ENCODE data around the gene ZMYND11. TPM values are rescaled to one million over a fixed set of nuclear protein-coding genes. Genes with fewer than 3 reads are reported as not detected.

Gene ZMYND11
- total RNA-seq, 1 donor from 2014 or later: 69.2 TPM

GRCh38 chr10:106740-107139, 28.5 kb upstream of the ZMYND11 start:
- no peak for TF ChIP-seq CTCF (IDR thresholded peaks at IDR 0.05; ENCODE audit: unreplicated experiment)
- peaks cover 4% of the 10 kb centered on the region for H3K9me3 Mint-ChIP-seq

GRCh38 chr10:112246-112645, 23.0 kb upstream of the ZMYND11 start:
- Mint-ChIP-seq H3K27ac (peak overlapping the region; percentile 59), H3K27me3 (ENCODE audit: low read depth) (no peaks in the 10 kb centered on the region), H3K4me3 (no peak overlapping the region), H3K9me3 (no peaks in the 10 kb centered on the region), H3K4me1 (peaks cover 8% of the 10 kb centered on the region), H3K36me3 (no peaks in the 10 kb centered on the region)
- TF ChIP-seq CTCF (IDR thresholded peaks at IDR 0.05; ENCODE audit: unreplicated experiment): no peak
- DNase-seq (ENCODE audit: low spot score in 2 of 2, unreplicated experiment in 2 of 2): no peak

More at GRCh38 chr10:106740-107139, 28.5 kb upstream of the ZMYND11 start:
- Mint-ChIP-seq H3K36me3 (no peaks in the 10 kb centered on the region), H3K27ac (no peak overlapping the region), H3K27me3 (ENCODE audit: low read depth) (no peaks in the 10 kb centered on the region), H3K4me3 (no peak overlapping the region), H3K4me1 (no peaks in the 10 kb centered on the region)
- no peak for DNase-seq (ENCODE audit: low spot score in 2 of 2, unreplicated experiment in 2 of 2)

- H3K27me3 Mint-ChIP-seq (ENCODE audit: low read depth): peaks cover 3% of the 10 kb centered on the region
- peaks cover 32% of the 10 kb centered on the region for H3K9me3 Mint-ChIP-seq
- no peak overlapping the region for H3K27ac Mint-ChIP-seq
- no peak for DNase-seq (ENCODE audit: low spot score in 2 of 2, unreplicated experiment in 2 of 2)
- no peak overlapping the region for H3K4me3 Mint-ChIP-seq
- no peak for TF ChIP-seq CTCF (IDR thresholded peaks at IDR 0.05; ENCODE audit: unreplicated experiment)
- H3K4me1 Mint-ChIP-seq: peaks cover 8% of the 10 kb centered on the region
- H3K36me3 Mint-ChIP-seq: peaks cover 4% of the 10 kb centered on the region
Observed at GRCh38 chr10:124874-125273, 10.4 kb upstream of the ZMYND11 start.

GRCh38 chr10:127612-128432, 7.4 kb upstream of the ZMYND11 start:
- Mint-ChIP-seq H3K9me3 (peaks cover 10% of the 10 kb centered on the region), H3K4me3 (no peak overlapping the region), H3K27me3 (ENCODE audit: low read depth) (peaks cover 2% of the 10 kb centered on the region), H3K36me3 (no peaks in the 10 kb centered on the region), H3K27ac (no peak overlapping the region), H3K4me1 (peaks cover 22% of the 10 kb centered on the region)
- no peak for DNase-seq (ENCODE audit: low spot score in 2 of 2, unreplicated experiment in 2 of 2)
- TF ChIP-seq CTCF (IDR thresholded peaks at IDR 0.05; ENCODE audit: unreplicated experiment): no peak

GRCh38 chr10:129810-130209, 5.4 kb upstream of the ZMYND11 start:
- peaks cover 38% of the 10 kb centered on the region for H3K4me1 Mint-ChIP-seq
- H3K27me3 Mint-ChIP-seq (ENCODE audit: low read depth): no peaks in the 10 kb centered on the region
- H3K9me3 Mint-ChIP-seq: peaks cover 3% of the 10 kb centered on the region
- peak overlapping the region; percentile 43 for H3K27ac Mint-ChIP-seq
- DNase-seq (ENCODE audit: low spot score in 2 of 2, unreplicated experiment in 2 of 2): no peak
- no peak overlapping the region for H3K4me3 Mint-ChIP-seq
- no peak for TF ChIP-seq CTCF (IDR thresholded peaks at IDR 0.05; ENCODE audit: unreplicated experiment)
- H3K36me3 Mint-ChIP-seq: no peaks in the 10 kb centered on the region

Measured in mesothelial cell of epicardium (in vitro differentiated cells).